PC-3 (cell line): ENCODE data around the gene RAB3B.

Experiments used
- CTCF ChIP-seq: fragments of 300-600 bp; sonication (generic); conservative IDR thresholded peaks from 2 replicates; pipeline ENCODE4 v1.5.1; 2017; ENCODE audit warnings: antibody characterized with exemption, low read depth, mild to moderate bottlenecking, low read length
- EZH2 ChIP-seq: fragments of 300-600 bp; sonication (generic); IDR thresholded peaks from one replicate; pipeline ENCODE4 v1.6.1; 2017; ENCODE audit warnings: antibody characterized with exemption, mild to moderate bottlenecking, low read length; ENCODE audit not compliant: unreplicated experiment
- EZH2phosphoT487 ChIP-seq: fragments of 300-600 bp; sonication (generic); IDR thresholded peaks from 2 replicates; pipeline ENCODE4 v1.6.1; 2018; ENCODE audit warnings: mild to moderate bottlenecking, antibody characterized with exemption, low read length, borderline replicate concordance

- TF ChIP-seq CTCF: no peak
- TF ChIP-seq EZH2phosphoT487: no peak
- no peak for TF ChIP-seq EZH2
Measured at GRCh38 chr1:51962486-51963356, 27.8 kb downstream of the RAB3B start.
